Measurements from ENCODE around the gene MTNR1A. TPM values are rescaled to one million over a fixed set of nuclear protein-coding genes. Genes with fewer than 3 reads are reported as not detected.

The MTNR1A gene
- total RNA-seq, 1 experiment from 2014 or later: 0.84 TPM

GRCh38 chr4:186486172-186486571 lies 69.2 kb downstream of the MTNR1A start:
- no TSS peak for BruUV-seq (replicated peaks)
- Histone ChIP-seq H3K4me3 (replicated peaks in 1 of 2; ENCODE audit: low read depth in 1 of 2, low read length in 2 of 2) (no peak overlapping the region), H4K20me1 (ENCODE audit: insufficient read depth) (no peaks in the 10 kb centered on the region), H3K4me2 (ENCODE audit: low read length) (no peak overlapping the region), H3K27me3 (ENCODE audit: insufficient read depth, low read length) (no peaks in the 10 kb centered on the region), H3K4me1 (ENCODE audit: control insufficient read depth in 1 of 2, insufficient read depth in 2 of 2, low read length in 2 of 2) (peaks cover 0 to 4% of the 10 kb centered on the region in 2 experiments; a peak in 1 of 4 replicates), H3K79me2 (ENCODE audit: insufficient read depth, low read length) (no peaks in the 10 kb centered on the region), H3K9me2 (ENCODE audit: insufficient read depth) (no peaks in the 10 kb centered on the region), H2AFZ (ENCODE audit: low read depth, low read length, poor library complexity, severe bottlenecking) (peak overlapping the region; percentile 46), H3K9ac (ENCODE audit: low read length) (no peak overlapping the region), H3K9me3 (ENCODE audit: control insufficient read depth in 1 of 2, insufficient read depth in 1 of 2, low read depth in 1 of 2, low read length in 2 of 2) (no peaks in the 10 kb centered on the region; a peak in 1 of 4 replicates), H3K36me3 (ENCODE audit: control insufficient read depth in 1 of 2, insufficient read depth in 2 of 2, low read length in 2 of 2) (no peaks in the 10 kb centered on the region), H3K27ac (ENCODE audit: low read depth, low read length) (no peak overlapping the region)
- TF ChIP-seq EZH2phosphoT487 (IDR thresholded peaks at IDR 0.05; ENCODE audit: borderline replicate concordance) (no peak), ELF1 (IDR thresholded peaks at IDR 0.05; ENCODE audit: borderline replicate concordance, low read depth) (no peak), TCF7L2 (IDR thresholded peaks at IDR 0.05; ENCODE audit: borderline replicate concordance, extremely low read depth, insufficient read depth, insufficient read length) (no peak), CBX3 (IDR thresholded peaks at IDR 0.05; ENCODE audit: low read depth) (no peak), CEBPB (IDR thresholded peaks at IDR 0.05; ENCODE audit: low read depth) (no peak), REST (IDR thresholded peaks at IDR 0.05; ENCODE audit: low read depth) (no peak), FOSL1 (IDR thresholded peaks at IDR 0.05; ENCODE audit: low read depth) (no peak), SRF (IDR thresholded peaks at IDR 0.05; ENCODE audit: low read depth) (no peak), POLR2AphosphoS5 (IDR thresholded peaks at IDR 0.05; ENCODE audit: low read depth, low read length) (no peak)
- ATAC-seq: 0 out of 2 replicates have a peak, but pooled peaks have one; percentile 22
- no peak for DNase-seq (ENCODE audit: low read depth, low spot score)
- intact Hi-C loops (cut with micrococcal nuclease): no loop called here
- ChIA-PET CTCF (no interaction called here), RAD21 (ENCODE audit: low non-redundant PET in 1 of 2, low total read pairs in 2 of 2, uncharacterized antibody in 2 of 2, unreplicated experiment in 2 of 2) (no interaction called here), POLR2A (no interaction called here)

All from HCT116 (cell line).